Liver (tissue), 9 donors: ENCODE data around the gene ETV6. TPM values are rescaled to one million over a fixed set of nuclear protein-coding genes. Genes with fewer than 3 reads are reported as not detected.

Experiments used
- DNase-seq: peaks from one replicate; pipeline ENCODE4 v3.0.0-alpha.2; 2017; ENCODE audit warnings: low spot score
- H3K27ac ChIP-seq, 2 donors: one replicate each; pipeline ENCODE4 v1.7.0; 2013; ENCODE audit warnings: inconsistent platforms in 2 of 2, low read length in 2 of 2, control low read depth in 1 of 2, low read depth in 1 of 2, mild to moderate bottlenecking in 1 of 2
- H3K27me3 ChIP-seq, 4 donors: one replicate each; pipeline versions ENCODE4 v1.6.1 to v1.7.0; 2013; ENCODE audit warnings: low read length in 3 of 4, inconsistent platforms in 1 of 4, mild to moderate bottlenecking in 1 of 4, moderate library complexity in 1 of 4; ENCODE audit not compliant: control insufficient read depth in 4 of 4, insufficient read depth in 4 of 4
- H3K36me3 ChIP-seq, 4 donors: one replicate each; pipeline versions ENCODE4 v1.6.1 to v1.7.0; 2013; ENCODE audit warnings: low read length in 3 of 4, mild to moderate bottlenecking in 3 of 4, low read depth in 1 of 4, moderate library complexity in 1 of 4; ENCODE audit not compliant: control insufficient read depth in 4 of 4, insufficient read depth in 3 of 4
- H3K4me1 ChIP-seq, 4 donors: one replicate each; pipeline versions ENCODE4 v1.6.1 to v1.7.0; 2013; ENCODE audit warnings: low read length in 3 of 4, mild to moderate bottlenecking in 3 of 4, moderate library complexity in 1 of 4; ENCODE audit not compliant: control insufficient read depth in 4 of 4, insufficient read depth in 4 of 4
- H3K4me3 ChIP-seq, 3 donors: one replicate each; pipeline versions ENCODE4 v1.6.1 to v1.7.0; 2013; ENCODE audit warnings: low read length in 3 of 3, control low read depth in 1 of 3, low read depth in 1 of 3, mild to moderate bottlenecking in 1 of 3
- H3K9ac ChIP-seq, 2 donors: one replicate each; pipeline ENCODE4 v1.7.0; 2013; ENCODE audit warnings: low read length in 2 of 2, mild to moderate bottlenecking in 2 of 2, moderate library complexity in 2 of 2, control low read depth in 1 of 2, low read depth in 1 of 2
- H3K9me3 ChIP-seq, 4 donors: one replicate each; pipeline versions ENCODE4 v1.6.1 to v1.7.0; 2013; ENCODE audit warnings: low read length in 3 of 4; ENCODE audit not compliant: control insufficient read depth in 4 of 4
- EGR1 ChIP-seq, 2 donors: IDR thresholded peaks; 2 replicates each; pipeline ENCODE4 v1.6.1; 2016 to 2018; ENCODE audit warnings: antibody characterized with exemption in 2 of 2, low read depth in 2 of 2
- FOXA1 ChIP-seq: IDR thresholded peaks from 2 replicates; pipeline ENCODE4 v1.6.1; 2016; ENCODE audit warnings: antibody characterized with exemption
- FOXA2 ChIP-seq: IDR thresholded peaks from 2 replicates; pipeline ENCODE4 v1.6.1; 2016; ENCODE audit warnings: antibody characterized with exemption
- GABPA ChIP-seq, 2 donors: IDR thresholded peaks in 1 of 2; conservative IDR thresholded peaks in 1 of 2; 2 replicates each; pipeline ENCODE4 v1.6.1; 2016; ENCODE audit warnings: antibody characterized with exemption in 2 of 2, mild to moderate bottlenecking in 1 of 2, moderate library complexity in 1 of 2
- HNF4A ChIP-seq, 2 donors: conservative IDR thresholded peaks; 2 replicates each; pipeline ENCODE4 v1.6.1; 2016; ENCODE audit warnings: antibody characterized with exemption in 2 of 2, mild to moderate bottlenecking in 2 of 2
- HNF4G ChIP-seq: IDR thresholded peaks from 2 replicates; pipeline ENCODE4 v1.6.1; 2016; ENCODE audit warnings: antibody characterized with exemption
- NR2F2 ChIP-seq: IDR thresholded peaks from 2 replicates; pipeline ENCODE4 v1.6.1; 2016; ENCODE audit warnings: antibody characterized with exemption
- RAD21 ChIP-seq, 2 donors: IDR thresholded peaks; 2 replicates each; pipeline ENCODE4 v1.6.1; 2016; ENCODE audit warnings: antibody characterized with exemption in 2 of 2, mild to moderate bottlenecking in 2 of 2
- RXRA ChIP-seq, 2 donors: IDR thresholded peaks; 2 replicates each; pipeline ENCODE4 v1.6.1; 2017 to 2018; ENCODE audit warnings: antibody characterized with exemption in 2 of 2, mild to moderate bottlenecking in 1 of 2
- SP1 ChIP-seq: IDR thresholded peaks from 2 replicates; pipeline ENCODE4 v1.6.1; 2018; ENCODE audit warnings: antibody characterized with exemption, mild to moderate bottlenecking
- TAF1 ChIP-seq: conservative IDR thresholded peaks from 2 replicates; pipeline ENCODE4 v1.6.1; 2016; ENCODE audit warnings: antibody characterized with exemption, mild to moderate bottlenecking
- YY1 ChIP-seq: IDR thresholded peaks from 2 replicates; pipeline ENCODE4 v1.6.1; 2016; ENCODE audit warnings: antibody characterized with exemption, mild to moderate bottlenecking
- WGBS: extraction: QIAGEN DNeasy Blood & Tissue Kit; methylation state at CpG from one replicate; pipeline ENCODE4 v1.1.7; 2013; 5-methylcytosine and 5-hydroxymethylcytosine counted together
- polyA plus RNA-seq, 2 donors: library from polyadenylated mRNA; stranded (reverse) in 1 of 2; unstranded in 1 of 2; fragments of 200-250 nt in 1 of 2; fragments of >200 nt in 1 of 2; fragmentation: Nextera tagmentation in 1 of 2; extraction: Ambion mirVana in 1 of 2; gene quantifications; one replicate each; pipeline versions ENCODE4 v1.2.1 to v1.2.3, GENCODE V29; 2013 to 2015
- total RNA-seq, 2 donors: library from RNA; depleted of rRNA; stranded (reverse); fragments of >200 nt; gene quantifications; one replicate each; pipeline ENCODE4 v1.2.3, GENCODE V29; 2014
- TF ChIP-seq, protein P1 (sequence below): IDR thresholded peaks from 2 replicates; pipeline ENCODE4 v1.6.1; 2016; ENCODE audit warnings: antibody characterized with exemption, mild to moderate bottlenecking
- TF ChIP-seq, protein P2 (sequence below): IDR thresholded peaks from 2 replicates; pipeline ENCODE4 v1.6.1; 2016; ENCODE audit warnings: antibody characterized with exemption
- TF ChIP-seq, protein P3 (sequence below): IDR thresholded peaks from 2 replicates; pipeline ENCODE4 v1.6.1; 2016; ENCODE audit warnings: antibody characterized with exemption
- donor health status: healthy.
- donor health status: healthy.
- donor health status: healthy.
- donor health status: healthy.
- donor health status: healthy.

The ETV6 gene
- total and polyA plus RNA-seq, 4 donors, result 2.0 to 6.2 (median 3.5) TPM

DNA sequence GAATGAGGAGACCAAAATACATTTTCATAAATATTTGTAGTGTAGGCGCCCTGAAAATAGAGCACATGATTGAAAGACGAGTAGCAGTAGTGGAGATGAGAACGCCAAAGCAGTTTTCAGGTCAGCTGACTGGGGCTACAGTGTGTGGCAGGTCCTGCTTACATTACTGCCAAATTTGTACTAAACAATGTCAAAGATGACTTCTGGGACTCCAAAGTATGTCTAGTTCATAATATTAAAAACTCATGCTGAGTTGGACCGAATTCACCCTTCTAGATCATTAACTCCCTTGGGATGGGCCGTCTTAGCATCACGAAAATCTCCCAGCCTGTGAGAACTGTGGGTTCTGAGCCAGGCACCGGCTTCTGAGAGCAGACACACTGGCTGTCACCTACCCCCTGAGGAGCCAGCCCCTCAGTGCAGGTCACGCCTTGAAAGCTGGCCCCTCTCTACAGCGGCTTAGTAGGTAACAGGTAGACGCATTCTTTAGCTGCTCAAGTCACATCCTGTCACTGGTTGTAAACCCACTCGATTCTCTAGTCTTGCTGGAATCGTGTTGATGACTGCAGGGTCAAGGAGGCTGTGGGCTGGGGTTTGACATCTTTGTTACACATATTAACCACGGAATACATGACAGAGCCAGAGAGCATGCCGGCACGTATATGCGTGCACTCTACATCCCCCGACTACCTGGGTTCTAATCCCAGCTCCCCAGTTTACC, 210.4 kb downstream of the ETV6 start:
- no peak for TF ChIP-seq RXRA (IDR thresholded peaks at IDR 0.05)
- TF ChIP-seq HNF4G, result no peak
- no peak for TF ChIP-seq RAD21 (IDR thresholded peaks at IDR 0.05)
- TF ChIP-seq FOXA1, result no peak
- no peak for TF ChIP-seq GABPA (IDR thresholded peaks at IDR 0.05 in 1 of 2, conservative IDR thresholded peaks at IDR 0.05 in 1 of 2)
- TF ChIP-seq EGR1 (IDR thresholded peaks at IDR 0.05; ENCODE audit: low read depth in 2 of 2), result no peak
- no peak for TF ChIP-seq FOXA2
- TF ChIP-seq, protein P1, sequence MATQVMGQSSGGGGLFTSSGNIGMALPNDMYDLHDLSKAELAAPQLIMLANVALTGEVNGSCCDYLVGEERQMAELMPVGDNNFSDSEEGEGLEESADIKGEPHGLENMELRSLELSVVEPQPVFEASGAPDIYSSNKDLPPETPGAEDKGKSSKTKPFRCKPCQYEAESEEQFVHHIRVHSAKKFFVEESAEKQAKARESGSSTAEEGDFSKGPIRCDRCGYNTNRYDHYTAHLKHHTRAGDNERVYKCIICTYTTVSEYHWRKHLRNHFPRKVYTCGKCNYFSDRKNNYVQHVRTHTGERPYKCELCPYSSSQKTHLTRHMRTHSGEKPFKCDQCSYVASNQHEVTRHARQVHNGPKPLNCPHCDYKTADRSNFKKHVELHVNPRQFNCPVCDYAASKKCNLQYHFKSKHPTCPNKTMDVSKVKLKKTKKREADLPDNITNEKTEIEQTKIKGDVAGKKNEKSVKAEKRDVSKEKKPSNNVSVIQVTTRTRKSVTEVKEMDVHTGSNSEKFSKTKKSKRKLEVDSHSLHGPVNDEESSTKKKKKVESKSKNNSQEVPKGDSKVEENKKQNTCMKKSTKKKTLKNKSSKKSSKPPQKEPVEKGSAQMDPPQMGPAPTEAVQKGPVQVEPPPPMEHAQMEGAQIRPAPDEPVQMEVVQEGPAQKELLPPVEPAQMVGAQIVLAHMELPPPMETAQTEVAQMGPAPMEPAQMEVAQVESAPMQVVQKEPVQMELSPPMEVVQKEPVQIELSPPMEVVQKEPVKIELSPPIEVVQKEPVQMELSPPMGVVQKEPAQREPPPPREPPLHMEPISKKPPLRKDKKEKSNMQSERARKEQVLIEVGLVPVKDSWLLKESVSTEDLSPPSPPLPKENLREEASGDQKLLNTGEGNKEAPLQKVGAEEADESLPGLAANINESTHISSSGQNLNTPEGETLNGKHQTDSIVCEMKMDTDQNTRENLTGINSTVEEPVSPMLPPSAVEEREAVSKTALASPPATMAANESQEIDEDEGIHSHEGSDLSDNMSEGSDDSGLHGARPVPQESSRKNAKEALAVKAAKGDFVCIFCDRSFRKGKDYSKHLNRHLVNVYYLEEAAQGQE, result no peak
- TF ChIP-seq YY1, result no peak
- no peak for TF ChIP-seq HNF4A (conservative IDR thresholded peaks at IDR 0.05)
- no peak for TF ChIP-seq SP1
- TF ChIP-seq TAF1, result no peak
- TF ChIP-seq, protein P2, sequence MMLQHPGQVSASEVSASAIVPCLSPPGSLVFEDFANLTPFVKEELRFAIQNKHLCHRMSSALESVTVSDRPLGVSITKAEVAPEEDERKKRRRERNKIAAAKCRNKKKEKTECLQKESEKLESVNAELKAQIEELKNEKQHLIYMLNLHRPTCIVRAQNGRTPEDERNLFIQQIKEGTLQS, result no peak
- no peak for TF ChIP-seq NR2F2
- TF ChIP-seq, protein P3, sequence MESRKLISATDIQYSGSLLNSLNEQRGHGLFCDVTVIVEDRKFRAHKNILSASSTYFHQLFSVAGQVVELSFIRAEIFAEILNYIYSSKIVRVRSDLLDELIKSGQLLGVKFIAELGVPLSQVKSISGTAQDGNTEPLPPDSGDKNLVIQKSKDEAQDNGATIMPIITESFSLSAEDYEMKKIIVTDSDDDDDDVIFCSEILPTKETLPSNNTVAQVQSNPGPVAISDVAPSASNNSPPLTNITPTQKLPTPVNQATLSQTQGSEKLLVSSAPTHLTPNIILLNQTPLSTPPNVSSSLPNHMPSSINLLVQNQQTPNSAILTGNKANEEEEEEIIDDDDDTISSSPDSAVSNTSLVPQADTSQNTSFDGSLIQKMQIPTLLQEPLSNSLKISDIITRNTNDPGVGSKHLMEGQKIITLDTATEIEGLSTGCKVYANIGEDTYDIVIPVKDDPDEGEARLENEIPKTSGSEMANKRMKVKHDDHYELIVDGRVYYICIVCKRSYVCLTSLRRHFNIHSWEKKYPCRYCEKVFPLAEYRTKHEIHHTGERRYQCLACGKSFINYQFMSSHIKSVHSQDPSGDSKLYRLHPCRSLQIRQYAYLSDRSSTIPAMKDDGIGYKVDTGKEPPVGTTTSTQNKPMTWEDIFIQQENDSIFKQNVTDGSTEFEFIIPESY, result no peak
- Histone ChIP-seq H3K27me3 (no peaks in the 10 kb centered on the region), H3K4me1 (peaks cover 2 to 45% (median 25%) of the 10 kb centered on the region in 4 donors), H3K36me3 (peaks cover 3 to 14% (median 5%) of the 10 kb centered on the region in 4 donors), H3K27ac (no peak overlapping the region), H3K4me3 (no peak overlapping the region), H3K9me3 (no peaks in the 10 kb centered on the region), H3K9ac (no peak overlapping the region)
- 94% methylated on average over 17 of the region's 17 CpGs for WGBS
- no peak for DNase-seq

DNA sequence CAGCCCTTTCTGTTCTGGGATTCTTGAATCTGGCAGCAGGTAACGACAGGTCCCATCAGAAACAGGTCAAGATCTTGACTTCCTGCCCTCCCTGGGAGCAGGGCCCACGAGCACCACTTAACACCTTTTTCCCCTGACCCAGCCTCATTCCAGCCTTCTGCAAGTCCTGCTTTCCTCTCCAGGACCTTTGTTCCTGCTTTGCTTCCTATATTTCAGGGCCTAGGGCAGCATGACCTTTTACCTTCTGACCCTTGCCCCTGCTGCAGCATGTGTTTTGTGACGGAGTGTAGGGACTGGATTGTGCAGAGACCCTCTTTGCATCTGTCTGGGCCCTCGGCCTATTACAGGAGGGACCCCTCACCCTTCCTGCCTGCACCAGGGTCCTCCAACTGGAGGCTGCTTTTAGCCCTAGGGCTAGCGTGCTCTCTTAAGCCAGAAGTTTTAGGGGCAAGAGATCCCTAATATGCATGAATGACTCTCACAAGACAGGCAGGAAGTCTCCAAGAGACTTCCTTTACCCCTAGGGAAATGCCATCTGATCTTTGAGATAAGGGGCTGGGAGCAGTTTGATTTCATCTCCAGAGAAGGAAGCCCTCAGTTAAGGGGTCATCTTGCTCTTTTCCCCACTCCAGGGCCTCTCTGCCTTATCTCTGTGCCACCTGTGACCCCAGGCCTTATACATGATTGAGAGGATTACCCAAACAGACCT, 211.8 kb downstream of the ETV6 start:
- peak overlapping the region; percentile 22 to 64 for H3K27ac ChIP-seq
- no peaks in the 10 kb centered on the region for H3K27me3 ChIP-seq
- DNase-seq, result no peak
- peaks cover 0 to 4% (median 1%) of the 10 kb centered on the region in 4 donors for H3K9me3 ChIP-seq
- no peak overlapping the region for H3K4me3 ChIP-seq
- peak in 1 of 2 donors; percentile 19 for TF ChIP-seq RAD21 (IDR thresholded peaks at IDR 0.05)
- no peak for TF ChIP-seq FOXA2
- peak; percentile 20 for TF ChIP-seq NR2F2
- TF ChIP-seq, protein P1, result peak; percentile 93
- peak; percentile 38 to 61 for TF ChIP-seq HNF4A (conservative IDR thresholded peaks at IDR 0.05)
- TF ChIP-seq SP1, result peak; percentile 36
- no peak for TF ChIP-seq FOXA1
- TF ChIP-seq RXRA (IDR thresholded peaks at IDR 0.05), result peak; percentile 61 to 62
- H3K9ac ChIP-seq, result no peak overlapping the region
- H3K4me1 ChIP-seq, result peaks cover 2 to 43% (median 25%) of the 10 kb centered on the region in 4 donors
- H3K36me3 ChIP-seq, result peaks cover 0 to 6% (median 5%) of the 10 kb centered on the region in 4 donors
- 50% methylated on average over 5 of the region's 5 CpGs for WGBS
